Neuronal stem cell (in vitro differentiated cells): ENCODE results near the gene RBM14.

Experiments
- DNase-seq: peaks from one replicate; pipeline ENCODE4 v3.0.0-alpha.2; 2013; ENCODE audit warnings: low spot score
- H2AFZ ChIP-seq: one replicate; pipeline ENCODE4 v1.6.1; 2013; ENCODE audit warnings: mild to moderate bottlenecking, low read length, inconsistent platforms
- H2AK5ac ChIP-seq: 2 replicates; pipeline ENCODE4 v1.6.1; 2013; ENCODE audit warnings: low read depth, mild to moderate bottlenecking, inconsistent platforms, low read length, moderate library complexity, mixed read lengths
- H2BK120ac ChIP-seq: 2 replicates; pipeline ENCODE4 v1.6.1; 2013; ENCODE audit warnings: low read depth, mild to moderate bottlenecking, inconsistent platforms, low read length, moderate library complexity, mixed read lengths
- H2BK12ac ChIP-seq: one replicate; pipeline ENCODE4 v1.6.1; 2013; ENCODE audit warnings: low read length, inconsistent platforms
- H2BK15ac ChIP-seq: 2 replicates; pipeline ENCODE4 v1.6.1; 2013; ENCODE audit warnings: mild to moderate bottlenecking, low read length, inconsistent platforms, mixed read lengths
- H2BK5ac ChIP-seq: one replicate; pipeline ENCODE4 v1.6.1; 2013; ENCODE audit warnings: inconsistent platforms, mild to moderate bottlenecking, low read length, moderate library complexity
- H3K14ac ChIP-seq: one replicate; pipeline ENCODE4 v1.6.1; 2013; ENCODE audit warnings: low read length, inconsistent platforms
- H3K18ac ChIP-seq: 2 replicates; pipeline ENCODE4 v1.6.1; 2013; ENCODE audit warnings: low read length, inconsistent platforms
- H3K23ac ChIP-seq: 2 replicates; pipeline ENCODE4 v1.6.1; 2013; ENCODE audit warnings: low read depth, mild to moderate bottlenecking, mixed read lengths, low read length, inconsistent platforms; ENCODE audit not compliant: poor library complexity
- H3K27ac ChIP-seq: replicated peaks from 3 replicates; pipeline ENCODE4 v1.5.1; 2013; ENCODE audit warnings: low read length, inconsistent platforms
- H3K27me3 ChIP-seq, 3 experiments: 2 replicates each; pipeline ENCODE4 v1.6.1; 2013; ENCODE audit warnings: low read length in 3 of 3, mild to moderate bottlenecking in 2 of 3, inconsistent platforms in 1 of 3, low read depth in 1 of 3, mixed read lengths in 1 of 3, moderate library complexity in 1 of 3; ENCODE audit not compliant: control insufficient read depth in 3 of 3, insufficient read depth in 3 of 3
- H3K36me3 ChIP-seq, 2 donors: replicated peaks in 1 of 2; 2 replicates each; pipeline ENCODE4 v1.6.1; 2013; ENCODE audit warnings: low read length in 2 of 2; ENCODE audit not compliant: control insufficient read depth in 2 of 2, insufficient read depth in 2 of 2
- H3K4ac ChIP-seq: 2 replicates; pipeline ENCODE4 v1.6.1; 2013; ENCODE audit warnings: inconsistent platforms, mild to moderate bottlenecking, low read length, moderate library complexity
- H3K4me1 ChIP-seq, 2 donors: 1 replicate in 1 of 2; 2 replicates in 1 of 2; pipeline ENCODE4 v1.6.1; 2013; ENCODE audit warnings: low read length in 2 of 2, low read depth in 1 of 2; ENCODE audit not compliant: control insufficient read depth in 2 of 2, insufficient read depth in 1 of 2
- H3K4me2 ChIP-seq: one replicate; pipeline ENCODE4 v1.6.1; 2013; ENCODE audit warnings: mild to moderate bottlenecking, low read length, inconsistent platforms; ENCODE audit not compliant: insufficient read depth, poor library complexity, severe bottlenecking
- H3K4me3 ChIP-seq, 2 donors: 2 replicates each; pipeline ENCODE4 v1.5.1; 2013; ENCODE audit warnings: low read length in 2 of 2, mild to moderate bottlenecking in 2 of 2, inconsistent platforms in 1 of 2, moderate library complexity in 1 of 2
- H3K79me1 ChIP-seq: one replicate; pipeline ENCODE4 v1.6.1; 2013; ENCODE audit warnings: low read depth, mild to moderate bottlenecking, inconsistent platforms, low read length, moderate library complexity
- H3K9ac ChIP-seq: one replicate; pipeline ENCODE4 v1.6.1; 2013; ENCODE audit warnings: mild to moderate bottlenecking, low read depth, low read length, inconsistent platforms; ENCODE audit not compliant: poor library complexity
- H3K9me3 ChIP-seq, 2 donors: replicated peaks in 1 of 2; 2 replicates each; pipeline versions ENCODE3 to v1.6.1; 2013; ENCODE audit warnings: low read length in 2 of 2, mild to moderate bottlenecking in 2 of 2, inconsistent platforms in 1 of 2, low read depth in 1 of 2, mixed read lengths in 1 of 2, moderate library complexity in 1 of 2; ENCODE audit not compliant: control insufficient read depth in 2 of 2, insufficient read depth in 1 of 2
- H4K8ac ChIP-seq: one replicate; pipeline ENCODE4 v1.6.1; 2013; ENCODE audit warnings: low read depth, mild to moderate bottlenecking, inconsistent platforms, low read length, moderate library complexity
- H4K91ac ChIP-seq: one replicate; pipeline ENCODE4 v1.6.1; 2013; ENCODE audit warnings: low read length, low read depth, mild to moderate bottlenecking, inconsistent platforms; ENCODE audit not compliant: poor library complexity
- WGBS, 2 donors: extraction: QIAGEN DNeasy Blood & Tissue Kit; methylation state at CpG; one replicate each; pipeline ENCODE4 v1.1.7; 2013; ENCODE audit warnings: missing lambda C conversion rate in 2 of 2, mixed read lengths in 1 of 2; ENCODE audit not compliant: insufficient read length in 2 of 2, insufficient replicate concordance in 1 of 2; ENCODE audit errors: extremely low coverage in 2 of 2; 5-methylcytosine and 5-hydroxymethylcytosine counted together

The RBM14 gene

DNA sequence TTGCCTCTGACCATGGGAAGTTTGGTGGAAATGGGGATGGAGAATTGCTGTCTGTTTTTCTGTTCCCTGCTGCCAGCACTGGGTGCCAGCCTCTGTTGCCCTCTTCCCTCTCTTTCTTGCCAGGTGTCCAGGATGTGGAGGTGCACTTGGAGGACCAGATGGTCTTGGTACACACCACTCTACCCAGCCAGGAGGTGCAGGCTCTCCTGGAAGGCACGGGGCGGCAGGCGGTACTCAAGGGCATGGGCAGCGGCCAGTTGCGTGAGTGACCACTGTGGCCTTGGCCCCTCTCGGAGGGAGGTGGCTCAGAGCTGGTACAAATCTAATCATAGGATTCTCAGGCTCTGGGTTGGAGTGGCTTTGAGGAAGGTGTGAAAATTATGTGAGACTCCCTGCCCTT lies 17.4 kb upstream of the RBM14 start:
- Histone ChIP-seq H3K4me1 (peaks cover 0 to 11% of the 10 kb centered on the region in 2 donors), H2AK5ac (no peak overlapping the region), H3K27ac (no peak overlapping the region), H4K8ac (no peak overlapping the region), H3K23ac (no peak overlapping the region), H3K9me3 (peaks cover 0 to 3% of the 10 kb centered on the region in 2 donors), H3K79me1 (peaks cover 2% of the 10 kb centered on the region), H2AFZ (no peak overlapping the region), H2BK120ac (no peak overlapping the region), H3K4me3 (no peak overlapping the region), H2BK5ac (no peak overlapping the region), H2BK12ac (no peak overlapping the region), H3K27me3 (no peaks in the 10 kb centered on the region), H2BK15ac (no peak overlapping the region), H3K4ac (no peak overlapping the region), H3K36me3 (peaks cover 19 to 57% of the 10 kb centered on the region in 2 donors), H3K4me2 (no peak overlapping the region), H3K9ac (no peak overlapping the region), H4K91ac (no peak overlapping the region), H3K18ac (no peak overlapping the region), H3K14ac (no peak overlapping the region)
- no peak for DNase-seq
- WGBS, 2 donors, result no CpG with 5 or more reads among the region's 6 CpGs

DNA sequence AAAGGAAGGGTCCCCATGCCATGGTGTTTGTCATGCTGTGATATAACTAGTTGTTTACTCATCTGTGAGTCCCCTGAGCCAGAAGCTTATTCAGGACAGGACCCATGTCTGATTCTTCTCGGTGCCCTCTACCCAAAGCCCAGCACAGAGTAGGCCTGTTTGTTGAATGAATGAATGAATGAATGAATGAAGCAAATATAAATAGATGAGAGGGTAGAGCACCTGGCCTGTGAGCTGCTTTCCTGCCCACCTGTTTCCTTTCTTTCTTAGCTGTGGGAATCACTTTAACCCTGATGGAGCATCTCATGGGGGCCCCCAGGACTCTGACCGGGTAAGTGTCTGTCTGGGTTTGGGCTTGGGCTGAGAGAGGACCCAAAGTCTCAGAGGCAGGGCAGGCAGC lies 16.2 kb upstream of the RBM14 start:
- Histone ChIP-seq H3K79me1 (peaks cover 2% of the 10 kb centered on the region), H2AK5ac (no peak overlapping the region), H3K4me2 (no peak overlapping the region), H2BK12ac (no peak overlapping the region), H3K27me3 (no peaks in the 10 kb centered on the region), H2BK15ac (no peak overlapping the region), H3K4me1 (peaks cover 0 to 7% of the 10 kb centered on the region in 2 donors), H3K4ac (no peak overlapping the region), H2BK5ac (no peak overlapping the region), H3K18ac (no peak overlapping the region), H3K4me3 (no peak overlapping the region), H3K9ac (no peak overlapping the region), H3K27ac (no peak overlapping the region), H3K23ac (no peak overlapping the region), H3K14ac (no peak overlapping the region), H4K8ac (no peak overlapping the region), H3K9me3 (peaks cover 0 to 3% of the 10 kb centered on the region in 2 donors), H3K36me3 (peaks cover 28 to 69% of the 10 kb centered on the region in 2 donors), H4K91ac (no peak overlapping the region), H2AFZ (no peak overlapping the region), H2BK120ac (no peak overlapping the region)
- no CpG with 5 or more reads among the region's 2 CpGs for WGBS, 2 donors
- DNase-seq, result no peak

DNA sequence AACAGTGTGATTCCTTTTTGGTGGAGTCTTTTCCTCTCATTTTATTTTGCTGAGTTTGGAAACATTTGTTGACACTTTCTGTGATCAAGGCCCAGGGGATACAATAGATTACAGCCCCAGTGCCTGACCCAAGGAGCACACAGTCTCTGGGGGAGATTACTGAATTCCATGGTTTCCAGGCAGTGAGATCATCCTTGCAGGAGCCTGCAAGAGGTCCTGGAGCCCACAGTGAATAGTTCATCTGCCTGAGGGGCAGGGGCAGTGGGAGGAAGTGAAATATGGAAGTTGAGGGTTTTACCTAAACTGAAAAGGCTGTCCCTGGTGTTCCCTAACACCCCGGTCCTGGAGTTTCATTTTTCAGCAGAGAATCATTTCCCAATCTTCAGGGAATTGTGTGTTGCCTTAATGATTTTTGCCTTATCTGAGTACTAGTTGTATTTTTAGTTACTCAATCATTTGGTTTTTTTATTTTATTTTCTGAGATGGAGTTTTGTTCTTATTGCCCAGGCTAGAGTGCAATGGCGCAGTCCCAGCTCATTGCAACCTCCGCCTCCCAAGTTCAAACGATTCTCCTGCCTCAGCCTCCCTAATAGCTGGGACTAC lies 15.7 kb upstream of the RBM14 start:
- Histone ChIP-seq H3K4me3 (no peak overlapping the region), H2AFZ (no peak overlapping the region), H3K79me1 (peaks cover 2% of the 10 kb centered on the region), H2BK120ac (no peak overlapping the region), H3K4me1 (peaks cover 0 to 2% of the 10 kb centered on the region in 2 donors), H3K4me2 (no peak overlapping the region), H2BK15ac (no peak overlapping the region), H4K8ac (no peak overlapping the region), H3K36me3 (peaks cover 33 to 71% of the 10 kb centered on the region in 2 donors), H3K27me3 (no peaks in the 10 kb centered on the region), H3K23ac (no peak overlapping the region), H3K18ac (no peak overlapping the region), H4K91ac (no peak overlapping the region), H3K27ac (no peak overlapping the region), H3K9ac (no peak overlapping the region), H2AK5ac (no peak overlapping the region), H3K9me3 (peaks cover 0 to 3% of the 10 kb centered on the region in 2 donors), H2BK12ac (no peak overlapping the region), H3K14ac (no peak overlapping the region), H3K4ac (no peak overlapping the region), H2BK5ac (no peak overlapping the region)
- no CpG with 5 or more reads among the region's 4 CpGs for WGBS, 2 donors
- DNase-seq, result no peak

DNA sequence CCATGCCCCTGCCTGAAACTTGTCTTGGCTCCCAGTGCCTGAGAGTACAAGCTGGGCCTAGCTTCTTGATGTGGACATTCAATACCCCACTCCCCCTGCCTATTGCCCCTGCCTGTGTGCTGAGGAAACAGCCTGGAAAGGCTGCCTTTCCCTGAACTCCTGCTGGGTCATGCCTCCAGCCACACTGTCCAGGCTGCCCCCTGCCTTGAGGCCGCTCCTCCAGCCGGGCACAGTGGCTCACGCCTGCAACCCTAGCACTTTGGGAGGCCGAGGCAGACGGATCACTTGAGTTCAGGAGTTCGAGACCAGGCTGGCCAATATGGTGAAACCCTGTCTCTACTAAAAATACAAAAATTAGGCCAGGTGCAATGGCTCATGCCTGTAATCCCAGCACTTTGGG lies 13.4 kb upstream of the RBM14 start:
- Histone ChIP-seq H2BK120ac (no peak overlapping the region), H3K27me3 (no peaks in the 10 kb centered on the region), H2AK5ac (no peak overlapping the region), H3K27ac (no peak overlapping the region), H3K18ac (no peak overlapping the region), H3K4me2 (no peak overlapping the region), H3K23ac (no peak overlapping the region), H4K91ac (no peak overlapping the region), H3K14ac (peak overlapping the region; percentile 91), H4K8ac (no peak overlapping the region), H3K9ac (peak overlapping the region; percentile 63), H3K36me3 (peaks cover 34 to 82% of the 10 kb centered on the region in 2 donors), H3K4me1 (peaks cover 0 to 1% of the 10 kb centered on the region in 2 donors), H2AFZ (no peak overlapping the region), H3K79me1 (no peaks in the 10 kb centered on the region), H3K9me3 (peaks cover 0 to 1% of the 10 kb centered on the region in 2 donors), H2BK5ac (no peak overlapping the region), H3K4me3 (no peak overlapping the region), H2BK15ac (no peak overlapping the region), H3K4ac (no peak overlapping the region), H2BK12ac (no peak overlapping the region)
- WGBS, 2 donors, result no CpG with 5 or more reads among the region's 6 CpGs
- DNase-seq, result no peak
